H1 (cell line): ENCODE measurements around the gene SPEM3. TPM values are rescaled to one million over a fixed set of nuclear protein-coding genes. Genes with fewer than 3 reads are reported as not detected.

Experiments used
- ASH2L ChIP-seq: fragments of 200-600, 300-600 bp; sonication (generic); IDR thresholded peaks from one replicate; pipeline ENCODE4 v1.7.1; 2017; ENCODE audit warnings: low read length
- BACH1 ChIP-seq: IDR thresholded peaks from 2 replicates; pipeline ENCODE4 v1.6.1; 2012; ENCODE audit warnings: low read length, improper control_type of control experiment
- CBX5 ChIP-seq: fragments of 300-800, 300-1000 bp; sonication (generic); IDR thresholded peaks from 2 replicates; pipeline ENCODE4 v1.7.1; 2016; ENCODE audit warnings: antibody characterized with exemption, low read length, low read depth
- E2F6 ChIP-seq: IDR thresholded peaks from 2 replicates; pipeline ENCODE4 v1.6.1; 2012; ENCODE audit warnings: inconsistent platforms
- EGR1 ChIP-seq: IDR thresholded peaks from 2 replicates; pipeline ENCODE4 v1.6.1; 2011; ENCODE audit warnings: low read depth, low read length, borderline replicate concordance
- POLR2A ChIP-seq, 2 experiments: IDR thresholded peaks; 1 replicate in 1 of 2; 2 replicates in 1 of 2; pipeline ENCODE4 v1.6.1; 2011; ENCODE audit warnings: low read depth in 2 of 2, low read length in 2 of 2, mild to moderate bottlenecking in 2 of 2; ENCODE audit errors: control extremely low read depth in 1 of 2
- POLR2AphosphoS5 ChIP-seq: IDR thresholded peaks from 2 replicates; pipeline ENCODE4 v1.6.1; 2011; ENCODE audit warnings: low read depth, low read length
- TAF7 ChIP-seq: optimal IDR thresholded peaks from 2 replicates; pipeline ENCODE3; 2011; ENCODE audit warnings: low read depth, mild to moderate bottlenecking, inconsistent platforms, low read length, moderate library complexity, borderline replicate concordance
- TEAD4 ChIP-seq: IDR thresholded peaks from 2 replicates; pipeline ENCODE4 v1.6.1; 2012; ENCODE audit warnings: low read depth, low read length, inconsistent platforms, mixed read lengths
- ZNF274 ChIP-seq: IDR thresholded peaks from 2 replicates; pipeline ENCODE4 v1.7.0; 2012; ENCODE audit warnings: low read length, borderline replicate concordance; ENCODE audit errors: extremely low read depth
- polyA plus RNA-seq, 7 experiments: library from polyadenylated mRNA; depleted of rRNA in 3 of 7; stranded (reverse) in 5 of 7; unstranded in 2 of 7; fragments of >200 nt in 5 of 7; fragments of 200-250 nt in 2 of 7; gene quantifications; 1 replicate in 5 of 7; 2 replicates in 1 of 7; 4 replicates in 1 of 7; pipeline versions ENCODE4 v1.2.1 to v1.2.3, GENCODE V29; 2011 to 2013; ENCODE audit warnings: missing spikeins in 2 of 7, mixed read lengths in 2 of 7
- total RNA-seq: library from RNA; stranded (reverse); fragmentation: NEBNext Ultra II Directional; extraction: Animal tissue kit (Norgen Biotek cat#: 25700); gene quantifications from 2 replicates; pipeline ENCODE4 v1.2.1, GENCODE V29; 2021

The SPEM3 gene
- total and polyA plus RNA-seq, 2 of the 8 experiments (the other 6 are each of a cell fraction or from before 2014, with no cell fraction given): 0.02 TPM; not detected in 1

- TF ChIP-seq E2F6: peak; percentile 91
- TF ChIP-seq EGR1: peak; percentile 16; the same call in 1 of the 2 replicates
- TF ChIP-seq ASH2L: peak; percentile 40
- no peak for TF ChIP-seq CBX5
- TF ChIP-seq BACH1: no peak
- no peak for TF ChIP-seq TAF7
- no peak for TF ChIP-seq ZNF274
- TF ChIP-seq POLR2A (IDR thresholded peaks at IDR 0.05; ENCODE audit: control extremely low read depth in 1 of 2, low read depth in 2 of 2, low read length in 2 of 2): peak in 1 of 2 experiments; percentile 28; a peak in 1 of 3 replicates
- no peak for TF ChIP-seq TEAD4
- peak; percentile 37 for TF ChIP-seq POLR2AphosphoS5
Observed at GRCh38 chr17:7383742-7384488, 44.7 kb upstream of the SPEM3 start (continued).
